CD4-positive, alpha-beta T cell treated with Interleukin-10 for 1 hour (primary cell): ENCODE data around the gene PLCB4.

Source experiments
- DNase-seq: peaks from one replicate; pipeline ENCODE4 v3.0.0-alpha.2; 2020

Gene PLCB4

DNA sequence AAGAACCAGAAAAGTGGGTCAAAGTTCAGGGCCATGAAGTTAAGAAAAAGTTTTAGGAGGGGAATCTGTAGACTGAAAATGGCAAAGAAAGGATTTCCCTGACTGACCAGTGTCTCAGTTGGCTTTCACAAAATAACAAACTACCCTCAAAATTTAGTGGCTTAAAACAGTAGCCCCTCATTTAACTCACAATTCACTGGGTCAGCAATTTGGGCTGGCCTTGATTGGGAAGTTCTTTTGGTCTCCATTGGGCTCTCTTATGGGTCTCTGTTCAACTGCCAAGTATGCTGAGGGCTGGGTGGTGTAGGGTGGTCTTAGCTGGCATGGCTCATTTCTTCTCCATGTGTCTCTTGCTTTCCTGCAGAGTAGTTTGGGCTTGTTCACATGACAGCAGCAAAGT is 161.5 kb downstream of the PLCB4 start:
- DNase-seq: no peak

DNA sequence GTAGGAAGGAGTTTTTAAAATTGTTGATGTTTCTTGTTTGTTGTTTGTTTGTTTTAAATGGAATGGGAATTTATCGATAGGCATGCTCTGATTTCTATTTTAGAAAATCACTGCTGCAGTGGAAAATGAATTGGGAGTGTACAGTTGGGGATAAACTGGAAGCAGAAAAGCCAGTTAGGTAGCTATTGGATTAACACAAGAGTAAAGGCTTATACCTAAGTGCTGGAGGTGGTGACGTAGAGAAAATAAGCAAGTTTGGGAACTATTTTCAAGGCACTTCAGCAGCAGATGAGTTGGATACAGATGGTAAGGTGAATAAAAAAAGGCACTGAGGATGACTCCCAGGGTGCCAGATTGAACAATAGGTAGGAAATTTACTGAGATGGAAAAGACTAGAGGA is 164.9 kb downstream of the PLCB4 start:
- DNase-seq: no peak

DNA sequence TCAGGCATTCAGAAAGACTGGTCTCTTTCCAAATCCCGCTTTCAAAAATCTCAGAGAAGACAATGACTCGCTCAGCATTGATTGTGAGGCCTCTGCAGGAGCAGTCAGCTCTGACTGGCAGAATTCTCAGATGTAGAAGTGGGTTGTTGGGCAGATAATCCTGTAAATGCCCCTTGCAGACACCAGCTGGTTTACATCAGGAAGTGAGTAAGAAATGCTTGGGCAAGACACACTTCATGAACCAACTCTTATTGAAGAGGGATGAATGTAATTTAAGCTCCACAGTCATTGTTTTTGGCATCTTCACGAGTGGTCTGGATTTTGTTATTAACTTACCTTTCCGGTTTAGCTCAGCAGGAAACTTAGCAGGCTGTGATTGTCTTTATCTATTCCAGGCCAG is 166.6 kb downstream of the PLCB4 start:
- no peak for DNase-seq

DNA sequence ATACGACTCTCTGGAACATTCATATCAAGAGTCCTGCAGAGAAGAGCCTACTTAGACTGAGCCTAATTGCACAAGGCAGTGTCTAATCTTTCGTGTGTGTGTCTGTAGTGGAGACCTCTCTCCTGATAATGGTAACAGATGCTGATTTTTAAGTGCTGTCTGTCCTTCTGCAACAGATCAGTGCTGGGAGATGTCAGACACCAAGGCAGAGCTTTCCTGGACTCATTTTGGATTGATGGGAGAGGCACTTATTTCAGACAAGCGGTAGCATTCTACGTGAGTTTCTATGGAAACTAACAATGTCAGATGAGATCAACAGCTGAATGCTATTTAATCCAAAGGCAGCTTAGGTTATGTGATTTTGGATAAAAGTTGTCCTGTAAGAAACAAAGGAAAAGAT is 167.6 kb downstream of the PLCB4 start:
- DNase-seq: no peak

- DNase-seq: no peak
Observed at GRCh38 chr20:9241232-9241692, 172.4 kb downstream of the PLCB4 start.

DNA sequence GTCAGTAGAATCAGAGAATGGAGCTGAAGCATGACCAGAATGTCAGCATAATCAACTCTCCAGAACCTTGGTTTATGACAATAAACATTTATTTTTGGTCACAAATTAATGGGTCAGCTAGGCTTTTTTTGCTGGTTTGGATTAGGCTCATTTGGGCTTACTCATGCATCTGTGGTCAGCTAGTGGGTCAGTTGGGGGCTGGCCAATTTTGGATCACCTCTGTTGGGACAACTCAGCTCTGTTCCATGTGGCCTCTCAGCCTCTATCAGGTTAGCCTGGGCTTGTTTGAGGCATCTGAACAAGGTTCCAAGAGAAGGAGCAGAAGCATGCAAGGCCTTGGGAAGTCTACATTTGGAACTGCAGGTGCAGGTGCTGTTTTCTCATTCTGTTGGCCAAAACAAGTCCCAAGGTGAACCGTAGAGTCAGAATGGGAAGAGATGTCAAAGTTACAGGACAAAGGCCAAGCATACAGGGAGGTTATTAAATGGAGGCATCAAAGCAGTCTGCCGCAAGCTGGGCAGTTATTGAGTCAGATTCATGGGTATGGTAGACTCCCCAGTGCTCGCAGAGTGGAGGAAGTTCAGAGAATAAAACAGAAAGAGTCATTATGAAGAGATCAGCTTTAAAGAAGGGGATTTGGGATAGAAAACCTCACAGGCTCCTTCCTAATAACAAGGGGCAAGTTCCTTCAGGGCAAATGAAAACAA is 173.0 kb downstream of the PLCB4 start:
- no peak for DNase-seq

DNA sequence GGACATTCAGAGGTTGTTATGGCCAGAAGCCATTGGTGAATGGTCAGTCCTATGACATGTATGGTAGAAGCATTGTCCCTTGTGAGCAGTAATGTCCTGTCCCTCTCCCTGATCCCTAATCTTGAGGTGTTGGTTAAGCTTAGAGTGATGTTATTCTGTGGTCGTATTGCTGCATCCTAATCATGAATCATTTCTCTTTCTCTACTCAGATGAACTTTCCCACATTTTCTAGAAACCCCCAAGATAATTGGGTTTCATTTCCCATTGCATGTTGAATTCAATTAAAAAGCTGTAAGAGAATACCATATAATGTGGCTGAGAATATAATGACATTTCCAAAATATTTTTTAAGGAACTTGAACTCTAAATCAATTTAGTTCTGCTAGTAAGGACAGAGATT is 175.1 kb downstream of the PLCB4 start:
- DNase-seq: no peak

DNA sequence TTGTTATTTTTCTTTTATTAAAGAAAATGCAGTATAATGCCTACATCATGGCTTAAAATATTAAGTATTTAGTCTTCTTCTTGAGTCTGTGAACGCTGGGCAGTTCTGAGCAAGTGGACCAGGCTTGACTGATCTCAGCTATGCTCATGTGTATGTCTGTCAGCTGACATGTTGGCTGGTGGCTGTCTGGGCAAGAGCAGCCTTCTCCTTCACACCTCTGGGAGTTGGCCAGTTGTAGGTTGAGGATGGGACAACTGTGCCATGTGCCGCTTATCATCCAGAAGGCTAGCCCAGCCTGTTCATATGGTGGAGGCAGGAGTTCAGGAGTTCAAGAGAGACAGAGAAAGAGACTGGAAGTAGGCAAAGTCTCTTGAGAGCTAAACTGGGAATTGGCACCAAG is 175.9 kb downstream of the PLCB4 start:
- DNase-seq: no peak

DNA sequence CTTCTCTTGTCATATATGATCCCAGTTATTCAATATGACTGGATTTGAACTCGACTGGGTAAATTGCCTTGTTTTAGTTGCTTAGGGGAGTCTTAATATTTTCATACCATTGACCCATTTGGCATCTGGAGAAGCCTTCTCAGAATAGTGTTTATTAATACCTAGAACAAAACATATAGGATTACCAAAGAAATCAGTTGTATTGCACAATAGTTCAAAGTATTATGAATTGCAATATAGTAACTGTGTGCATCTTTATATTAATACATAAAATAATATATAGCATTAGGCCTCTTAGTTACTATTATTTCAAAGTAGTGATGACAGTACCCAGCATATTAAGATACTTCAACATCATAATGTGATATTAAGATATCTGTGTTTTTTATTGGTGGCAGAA is 177.8 kb downstream of the PLCB4 start:
- no peak for DNase-seq

- DNase-seq: no peak
Observed at GRCh38 chr20:9250511-9250910, 181.6 kb downstream of the PLCB4 start.

DNA sequence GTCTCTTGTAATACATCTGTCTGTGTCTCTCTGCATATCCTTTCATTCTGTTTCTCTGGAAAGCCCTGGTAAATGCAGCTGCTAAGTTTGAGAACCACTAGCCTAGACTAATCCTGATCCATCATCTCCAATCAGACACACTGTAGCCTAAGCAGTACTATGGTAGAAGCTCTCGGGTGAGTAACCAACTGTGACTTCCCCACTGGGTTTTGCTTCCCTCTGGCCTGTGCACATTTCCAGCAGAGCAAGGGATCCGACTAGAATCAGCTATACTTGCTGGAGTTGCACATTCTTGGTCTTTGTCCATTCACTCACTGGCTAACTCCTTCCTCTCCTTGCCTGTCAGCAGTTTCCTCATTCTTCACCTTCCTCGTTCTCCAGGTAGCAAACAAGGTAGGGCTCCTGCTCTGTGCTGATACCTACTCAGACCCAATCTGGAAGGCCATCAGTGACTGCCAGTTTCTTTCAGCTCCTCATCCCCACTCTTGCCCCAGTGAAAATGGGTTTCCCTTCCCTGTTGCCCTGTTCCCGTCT is 184.2 kb downstream of the PLCB4 start:
- DNase-seq: no peak

DNA sequence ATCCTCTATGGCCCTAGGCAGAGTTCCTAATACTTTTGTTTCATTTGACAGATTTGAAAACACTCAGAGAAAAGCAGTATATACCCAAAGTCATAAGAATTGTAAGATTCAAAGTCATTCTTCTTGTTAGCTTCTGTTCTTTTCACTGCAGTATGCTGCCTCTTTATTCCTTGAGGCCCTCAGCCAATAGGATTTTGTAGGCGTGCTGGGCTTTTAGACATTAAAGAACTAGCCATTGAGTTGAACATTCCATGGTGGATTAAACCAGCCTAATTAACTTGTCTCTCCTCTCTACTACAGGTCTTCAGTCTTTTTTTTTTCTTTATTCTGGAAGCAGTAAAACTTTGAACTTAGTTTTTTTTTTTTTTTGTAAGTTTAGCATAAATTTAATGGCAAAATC is 186.3 kb downstream of the PLCB4 start:
- DNase-seq: no peak

GRCh38 chr20:9256393-9256792 is 187.5 kb downstream of the PLCB4 start:
- no peak for DNase-seq

DNA sequence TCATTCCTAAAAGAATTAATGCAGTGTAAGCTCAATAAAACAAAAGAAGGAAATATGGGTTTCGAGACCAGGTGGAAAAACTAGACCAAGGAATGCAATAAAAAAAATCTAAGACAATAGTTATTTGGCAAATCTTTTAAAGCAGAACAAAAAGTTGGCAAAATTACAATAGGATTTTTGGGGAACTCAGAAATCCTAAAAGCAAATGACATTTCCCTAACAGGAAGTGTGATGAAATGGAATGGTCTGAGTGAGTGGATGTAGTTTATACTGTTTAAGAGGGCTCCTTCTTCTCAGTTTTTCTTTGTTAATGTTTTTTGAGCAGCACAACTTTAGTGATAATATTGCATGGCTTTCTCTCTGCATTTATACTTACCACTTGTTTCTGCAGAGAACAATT is 190.0 kb downstream of the PLCB4 start:
- DNase-seq: no peak

- DNase-seq: no peak
Observed at GRCh38 chr20:9260027-9260426, 191.1 kb downstream of the PLCB4 start.

GRCh38 chr20:9261781-9262180 is 192.9 kb downstream of the PLCB4 start:
- no peak for DNase-seq

DNA sequence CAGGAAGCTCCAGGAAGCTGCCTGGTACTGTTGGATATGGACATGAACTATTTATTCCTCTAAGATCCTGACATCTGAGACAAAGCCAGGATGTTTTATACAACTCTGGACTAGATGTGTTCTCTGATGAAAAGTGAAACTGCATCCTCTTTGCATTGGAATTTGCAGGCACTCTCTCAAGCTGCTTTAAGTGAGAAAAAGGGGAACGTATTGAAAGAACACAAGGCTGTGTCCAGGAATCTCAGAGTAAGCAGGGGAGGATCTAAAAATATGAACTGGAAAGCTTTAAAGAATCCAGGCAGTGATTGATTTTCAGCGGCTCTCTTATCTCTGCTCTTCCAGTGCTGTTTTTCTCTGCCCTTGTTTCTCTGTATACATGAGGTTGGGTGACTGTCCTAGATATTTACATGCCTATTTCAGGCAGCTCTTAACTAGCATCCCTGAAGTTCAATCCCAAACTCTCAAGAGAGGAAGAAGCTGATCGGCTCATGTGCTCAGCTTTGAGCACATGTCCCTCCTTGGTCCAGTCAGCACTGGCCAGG is 193.8 kb downstream of the PLCB4 start:
- DNase-seq: no peak

DNA sequence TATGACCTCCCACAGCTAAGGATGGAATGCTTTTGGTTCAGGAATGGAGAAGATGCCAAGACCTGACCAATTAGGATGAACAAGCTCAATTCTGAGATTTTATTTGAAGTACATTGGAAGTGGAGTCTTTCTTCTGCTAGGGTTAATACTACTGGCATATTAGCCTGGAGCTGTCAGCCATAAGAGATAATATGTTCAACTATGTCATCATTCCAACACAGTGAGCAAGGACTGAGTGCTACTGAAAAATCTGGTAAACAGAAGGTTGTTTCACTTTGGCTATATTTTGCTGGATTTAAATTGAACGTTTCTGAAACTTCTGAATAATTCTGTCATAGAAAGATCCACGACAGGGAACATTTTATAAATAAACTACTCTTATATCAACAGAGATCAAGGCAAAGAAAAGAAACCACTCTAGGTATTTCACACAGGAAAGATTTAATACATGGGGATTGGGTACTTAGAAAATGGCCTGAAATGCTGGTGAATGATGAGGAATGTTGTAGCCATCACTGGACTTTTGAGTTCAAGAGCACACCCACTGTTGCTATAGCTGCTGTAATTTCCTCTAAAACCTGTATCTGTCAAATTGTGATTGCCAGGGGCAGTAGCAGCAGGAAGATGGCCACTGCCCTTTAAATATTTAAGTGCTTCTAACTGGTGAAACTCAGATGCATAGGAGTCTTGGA is 200.5 kb downstream of the PLCB4 start:
- DNase-seq: no peak

DNA sequence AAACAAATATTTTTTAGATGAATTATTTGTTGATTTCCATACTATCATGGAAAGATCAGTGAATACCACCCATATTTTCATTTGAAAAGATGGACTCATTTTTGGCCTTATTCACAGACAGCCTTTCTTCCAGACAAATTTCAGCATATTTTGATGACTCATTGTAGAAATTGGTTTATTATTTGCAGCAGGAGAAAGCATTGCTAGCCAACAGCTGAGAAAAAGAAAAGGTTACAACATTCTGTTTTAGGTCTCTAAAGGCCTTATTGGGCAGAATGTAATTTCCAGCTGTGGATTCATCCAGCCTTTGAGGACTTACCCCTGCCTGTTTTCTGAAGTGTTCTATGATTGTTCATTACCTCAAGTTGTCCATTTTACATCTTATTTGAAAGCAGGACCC is 201.9 kb downstream of the PLCB4 start:
- no peak for DNase-seq

GRCh38 chr20:9276966-9277468 is 208.1 kb downstream of the PLCB4 start:
- no peak for DNase-seq

DNA sequence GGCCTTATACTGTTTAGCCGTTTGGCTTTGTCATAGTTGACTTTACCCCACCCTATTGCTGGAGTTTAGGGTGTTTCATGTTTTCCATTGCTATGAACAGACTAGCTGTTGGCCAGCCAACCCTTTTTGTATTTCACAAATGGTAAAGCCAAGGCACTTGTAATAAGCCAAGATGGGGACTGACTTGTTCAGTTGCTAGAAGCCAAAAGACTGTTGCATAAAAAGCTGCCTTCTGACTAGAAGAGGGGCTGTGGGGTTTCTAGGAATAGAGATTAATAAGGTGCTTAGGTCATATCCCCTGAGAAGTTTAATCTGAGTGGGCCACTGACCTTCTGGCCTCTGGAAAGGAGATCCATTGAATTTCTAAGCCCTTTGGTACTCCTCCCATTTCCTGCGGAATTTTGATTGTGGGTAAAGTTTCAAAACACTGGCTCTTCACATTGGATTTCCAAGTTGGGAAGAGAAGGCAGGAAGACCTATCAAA is 211.1 kb downstream of the PLCB4 start:
- DNase-seq: no peak

DNA sequence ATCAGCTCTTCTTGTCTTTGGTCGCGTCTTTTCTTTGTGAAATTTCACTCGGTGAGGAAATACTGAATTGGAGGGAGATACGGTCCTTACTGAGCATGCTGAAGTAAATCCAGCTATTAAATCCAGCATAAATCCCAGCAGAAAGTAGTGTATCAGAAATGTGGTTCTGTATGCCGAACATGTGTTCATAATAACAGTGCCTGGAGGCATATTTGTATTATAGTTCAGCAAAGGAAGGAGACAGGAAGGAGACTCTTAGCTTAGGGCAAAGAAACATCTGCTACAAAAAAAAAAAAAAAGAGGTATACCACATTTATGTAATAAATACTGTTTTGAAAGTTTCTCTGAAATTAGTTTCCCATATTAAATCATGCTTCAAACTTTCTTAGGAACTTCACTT is 211.8 kb downstream of the PLCB4 start:
- DNase-seq: no peak

DNA sequence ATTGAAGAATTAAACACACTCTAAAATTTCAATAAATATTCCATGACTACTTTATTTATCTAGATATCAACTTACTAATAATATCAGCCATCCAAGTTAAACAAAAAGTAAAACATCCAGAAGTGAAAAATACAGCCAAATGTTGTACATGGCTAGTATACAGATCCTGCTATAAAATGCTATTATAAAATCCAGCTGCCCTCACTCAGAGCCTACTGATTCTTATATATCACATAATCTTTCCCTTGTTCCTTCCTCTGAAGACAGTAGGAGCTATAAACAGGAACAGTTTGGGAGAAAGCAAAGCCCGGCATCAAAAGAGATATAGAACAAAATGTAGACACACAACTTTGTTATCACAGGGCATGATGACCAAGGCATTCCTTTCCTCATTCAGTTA is 212.9 kb downstream of the PLCB4 start:
- DNase-seq: no peak

DNA sequence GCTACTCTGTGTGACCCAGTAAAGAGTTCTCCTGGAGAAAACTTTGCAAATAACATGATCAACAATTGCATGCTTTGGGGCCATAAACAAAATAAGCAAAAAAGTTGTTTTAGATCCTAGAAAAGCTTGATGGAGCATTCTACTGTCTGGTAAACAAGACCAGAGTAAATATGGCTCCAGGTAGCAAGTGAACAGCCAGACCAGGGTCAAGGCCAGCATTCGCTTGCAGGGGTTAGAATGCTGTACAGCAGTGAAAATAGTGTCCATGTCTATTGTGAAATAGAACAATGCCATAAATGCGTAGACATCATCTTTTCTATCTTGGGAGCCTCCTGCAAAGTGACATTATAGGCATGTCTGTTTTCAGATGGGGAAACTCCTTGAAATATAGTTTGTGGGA is 216.7 kb downstream of the PLCB4 start:
- DNase-seq: no peak
